Neuronal stem cell (in vitro differentiated cells): ENCODE measurements around the gene RC3H1.

ENCODE experiments used
- DNase-seq: peaks from one replicate; pipeline ENCODE4 v3.0.0-alpha.2; 2013; ENCODE audit warnings: low spot score
- H2AFZ ChIP-seq: one replicate; pipeline ENCODE4 v1.6.1; 2013; ENCODE audit warnings: mild to moderate bottlenecking, low read length, inconsistent platforms
- H2AK5ac ChIP-seq: 2 replicates; pipeline ENCODE4 v1.6.1; 2013; ENCODE audit warnings: low read depth, mild to moderate bottlenecking, inconsistent platforms, low read length, moderate library complexity, mixed read lengths
- H2BK120ac ChIP-seq: 2 replicates; pipeline ENCODE4 v1.6.1; 2013; ENCODE audit warnings: low read depth, mild to moderate bottlenecking, inconsistent platforms, low read length, moderate library complexity, mixed read lengths
- H2BK12ac ChIP-seq: one replicate; pipeline ENCODE4 v1.6.1; 2013; ENCODE audit warnings: low read length, inconsistent platforms
- H2BK15ac ChIP-seq: 2 replicates; pipeline ENCODE4 v1.6.1; 2013; ENCODE audit warnings: mild to moderate bottlenecking, low read length, inconsistent platforms, mixed read lengths
- H2BK5ac ChIP-seq: one replicate; pipeline ENCODE4 v1.6.1; 2013; ENCODE audit warnings: inconsistent platforms, mild to moderate bottlenecking, low read length, moderate library complexity
- H3K14ac ChIP-seq: one replicate; pipeline ENCODE4 v1.6.1; 2013; ENCODE audit warnings: low read length, inconsistent platforms
- H3K18ac ChIP-seq: 2 replicates; pipeline ENCODE4 v1.6.1; 2013; ENCODE audit warnings: low read length, inconsistent platforms
- H3K23ac ChIP-seq: 2 replicates; pipeline ENCODE4 v1.6.1; 2013; ENCODE audit warnings: low read depth, mild to moderate bottlenecking, mixed read lengths, low read length, inconsistent platforms; ENCODE audit not compliant: poor library complexity
- H3K27ac ChIP-seq: replicated peaks from 3 replicates; pipeline ENCODE4 v1.5.1; 2013; ENCODE audit warnings: low read length, inconsistent platforms
- H3K27me3 ChIP-seq, 3 experiments: 2 replicates each; pipeline ENCODE4 v1.6.1; 2013; ENCODE audit warnings: low read length in 3 of 3, mild to moderate bottlenecking in 2 of 3, inconsistent platforms in 1 of 3, low read depth in 1 of 3, mixed read lengths in 1 of 3, moderate library complexity in 1 of 3; ENCODE audit not compliant: control insufficient read depth in 3 of 3, insufficient read depth in 3 of 3
- H3K36me3 ChIP-seq, 2 donors: replicated peaks in 1 of 2; 2 replicates each; pipeline ENCODE4 v1.6.1; 2013; ENCODE audit warnings: low read length in 2 of 2; ENCODE audit not compliant: control insufficient read depth in 2 of 2, insufficient read depth in 2 of 2
- H3K4ac ChIP-seq: 2 replicates; pipeline ENCODE4 v1.6.1; 2013; ENCODE audit warnings: inconsistent platforms, mild to moderate bottlenecking, low read length, moderate library complexity
- H3K4me1 ChIP-seq, 2 donors: 1 replicate in 1 of 2; 2 replicates in 1 of 2; pipeline ENCODE4 v1.6.1; 2013; ENCODE audit warnings: low read length in 2 of 2, low read depth in 1 of 2; ENCODE audit not compliant: control insufficient read depth in 2 of 2, insufficient read depth in 1 of 2
- H3K4me2 ChIP-seq: one replicate; pipeline ENCODE4 v1.6.1; 2013; ENCODE audit warnings: mild to moderate bottlenecking, low read length, inconsistent platforms; ENCODE audit not compliant: insufficient read depth, poor library complexity, severe bottlenecking
- H3K4me3 ChIP-seq, 2 donors: 2 replicates each; pipeline ENCODE4 v1.5.1; 2013; ENCODE audit warnings: low read length in 2 of 2, mild to moderate bottlenecking in 2 of 2, inconsistent platforms in 1 of 2, moderate library complexity in 1 of 2
- H3K79me1 ChIP-seq: one replicate; pipeline ENCODE4 v1.6.1; 2013; ENCODE audit warnings: low read depth, mild to moderate bottlenecking, inconsistent platforms, low read length, moderate library complexity
- H3K9ac ChIP-seq: one replicate; pipeline ENCODE4 v1.6.1; 2013; ENCODE audit warnings: mild to moderate bottlenecking, low read depth, low read length, inconsistent platforms; ENCODE audit not compliant: poor library complexity
- H3K9me3 ChIP-seq, 2 donors: replicated peaks in 1 of 2; 2 replicates each; pipeline versions ENCODE3 to v1.6.1; 2013; ENCODE audit warnings: low read length in 2 of 2, mild to moderate bottlenecking in 2 of 2, inconsistent platforms in 1 of 2, low read depth in 1 of 2, mixed read lengths in 1 of 2, moderate library complexity in 1 of 2; ENCODE audit not compliant: control insufficient read depth in 2 of 2, insufficient read depth in 1 of 2
- H4K8ac ChIP-seq: one replicate; pipeline ENCODE4 v1.6.1; 2013; ENCODE audit warnings: low read depth, mild to moderate bottlenecking, inconsistent platforms, low read length, moderate library complexity
- H4K91ac ChIP-seq: one replicate; pipeline ENCODE4 v1.6.1; 2013; ENCODE audit warnings: low read length, low read depth, mild to moderate bottlenecking, inconsistent platforms; ENCODE audit not compliant: poor library complexity
- WGBS, 2 donors: extraction: QIAGEN DNeasy Blood & Tissue Kit; methylation state at CpG; one replicate each; pipeline ENCODE4 v1.1.7; 2013; ENCODE audit warnings: missing lambda C conversion rate in 2 of 2, mixed read lengths in 1 of 2; ENCODE audit not compliant: insufficient read length in 2 of 2, insufficient replicate concordance in 1 of 2; ENCODE audit errors: extremely low coverage in 2 of 2; 5-methylcytosine and 5-hydroxymethylcytosine counted together

RC3H1 gene

GRCh38 chr1:173889885-173890284 is 132.3 kb downstream of the RC3H1 start:
- Histone ChIP-seq H3K14ac (no peak overlapping the region), H3K79me1 (no peaks in the 10 kb centered on the region), H3K4me1 (peaks cover 0 to 2% of the 10 kb centered on the region in 2 donors), H3K4me3 (no peak overlapping the region), H2AFZ (no peak overlapping the region), H3K27ac (no peak overlapping the region), H2BK5ac (no peak overlapping the region), H3K9me3 (no peaks in the 10 kb centered on the region), H2BK12ac (no peak overlapping the region), H3K4me2 (no peak overlapping the region), H4K8ac (no peak overlapping the region), H3K4ac (no peak overlapping the region), H3K36me3 (peaks cover 12 to 83% of the 10 kb centered on the region in 2 donors), H2BK120ac (no peak overlapping the region), H3K23ac (no peak overlapping the region), H3K27me3 (no peaks in the 10 kb centered on the region), H4K91ac (no peak overlapping the region), H2BK15ac (no peak overlapping the region), H3K9ac (no peak overlapping the region), H3K18ac (no peak overlapping the region), H2AK5ac (no peak overlapping the region)
- WGBS, 2 donors = no CpG with 5 or more reads among the region's 2 CpGs
- no peak for DNase-seq

DNA sequence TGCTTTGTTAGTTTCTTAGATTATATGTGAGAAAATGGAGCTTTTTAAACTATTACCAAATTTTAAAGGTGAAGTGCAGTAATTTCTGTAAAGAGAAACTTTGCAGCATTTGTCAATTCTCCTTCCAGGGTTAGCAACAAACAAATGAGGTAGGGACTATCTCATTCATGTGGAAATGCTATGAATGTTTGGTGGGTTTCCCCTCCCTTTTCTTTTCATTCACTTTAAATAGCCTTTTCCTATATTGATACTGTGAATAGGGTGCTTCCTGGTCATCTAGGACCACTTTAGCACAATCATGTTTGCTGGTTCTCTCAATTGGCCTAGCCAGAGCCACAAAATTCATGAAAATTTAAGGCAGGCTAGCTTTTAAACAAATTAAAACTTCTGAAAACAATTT is 133.4 kb downstream of the RC3H1 start:
- Histone ChIP-seq H2BK12ac (no peak overlapping the region), H3K14ac (no peak overlapping the region), H3K23ac (no peak overlapping the region), H3K4me3 (no peak overlapping the region), H4K8ac (no peak overlapping the region), H3K27ac (no peak overlapping the region), H3K36me3 (peaks cover 12 to 75% of the 10 kb centered on the region in 2 donors), H2BK5ac (no peak overlapping the region), H3K4me2 (no peak overlapping the region), H3K9ac (no peak overlapping the region), H2BK120ac (no peak overlapping the region), H2AK5ac (no peak overlapping the region), H3K79me1 (no peaks in the 10 kb centered on the region), H3K9me3 (no peaks in the 10 kb centered on the region), H3K18ac (no peak overlapping the region), H4K91ac (no peak overlapping the region), H3K27me3 (no peaks in the 10 kb centered on the region), H2AFZ (no peak overlapping the region), H2BK15ac (no peak overlapping the region), H3K4ac (no peak overlapping the region), H3K4me1 (peaks cover 0 to 2% of the 10 kb centered on the region in 2 donors)
- DNase-seq = no peak

DNA sequence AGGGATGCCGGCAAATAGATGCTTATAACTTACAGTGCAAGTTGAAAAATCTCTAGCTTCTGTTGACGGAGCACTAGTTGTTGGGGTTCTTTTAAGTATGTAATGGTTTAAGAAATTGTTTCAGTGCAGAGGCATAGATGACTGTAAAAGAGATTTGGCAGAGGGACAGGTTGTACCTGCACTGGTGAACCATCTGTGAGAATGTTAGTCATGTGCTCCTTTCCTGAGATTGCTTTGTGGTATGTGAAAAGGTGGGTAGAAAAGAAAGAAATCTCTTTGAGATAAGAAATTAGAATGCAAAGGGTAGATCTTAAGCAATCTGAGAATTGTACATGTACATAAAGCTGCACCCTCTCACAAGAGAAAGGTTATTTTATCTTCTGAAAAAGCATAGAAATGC is 134.5 kb downstream of the RC3H1 start:
- H2BK5ac ChIP-seq = no peak overlapping the region
- no peak overlapping the region for H2BK12ac ChIP-seq
- no peak overlapping the region for H3K27ac ChIP-seq
- H3K9ac ChIP-seq = no peak overlapping the region
- peaks cover 0 to 2% of the 10 kb centered on the region in 2 donors for H3K4me1 ChIP-seq
- no peak overlapping the region for H3K14ac ChIP-seq
- no peak overlapping the region for H3K23ac ChIP-seq
- no peaks in the 10 kb centered on the region for H3K79me1 ChIP-seq
- peaks cover 12 to 64% of the 10 kb centered on the region in 2 donors for H3K36me3 ChIP-seq
- no peak overlapping the region for H4K8ac ChIP-seq
- H2AK5ac ChIP-seq = no peak overlapping the region
- H2AFZ ChIP-seq = no peak overlapping the region
- WGBS, 2 donors = no CpG with 5 or more reads among the region's 2 CpGs
- H4K91ac ChIP-seq = no peak overlapping the region
- no peak for DNase-seq
- H2BK120ac ChIP-seq = no peak overlapping the region
- no peak overlapping the region for H3K18ac ChIP-seq
- H3K4ac ChIP-seq = no peak overlapping the region
- H3K4me2 ChIP-seq = no peak overlapping the region
- H2BK15ac ChIP-seq = no peak overlapping the region
- H3K4me3 ChIP-seq = no peak overlapping the region
- H3K27me3 ChIP-seq = no peaks in the 10 kb centered on the region
- H3K9me3 ChIP-seq = no peaks in the 10 kb centered on the region

DNA sequence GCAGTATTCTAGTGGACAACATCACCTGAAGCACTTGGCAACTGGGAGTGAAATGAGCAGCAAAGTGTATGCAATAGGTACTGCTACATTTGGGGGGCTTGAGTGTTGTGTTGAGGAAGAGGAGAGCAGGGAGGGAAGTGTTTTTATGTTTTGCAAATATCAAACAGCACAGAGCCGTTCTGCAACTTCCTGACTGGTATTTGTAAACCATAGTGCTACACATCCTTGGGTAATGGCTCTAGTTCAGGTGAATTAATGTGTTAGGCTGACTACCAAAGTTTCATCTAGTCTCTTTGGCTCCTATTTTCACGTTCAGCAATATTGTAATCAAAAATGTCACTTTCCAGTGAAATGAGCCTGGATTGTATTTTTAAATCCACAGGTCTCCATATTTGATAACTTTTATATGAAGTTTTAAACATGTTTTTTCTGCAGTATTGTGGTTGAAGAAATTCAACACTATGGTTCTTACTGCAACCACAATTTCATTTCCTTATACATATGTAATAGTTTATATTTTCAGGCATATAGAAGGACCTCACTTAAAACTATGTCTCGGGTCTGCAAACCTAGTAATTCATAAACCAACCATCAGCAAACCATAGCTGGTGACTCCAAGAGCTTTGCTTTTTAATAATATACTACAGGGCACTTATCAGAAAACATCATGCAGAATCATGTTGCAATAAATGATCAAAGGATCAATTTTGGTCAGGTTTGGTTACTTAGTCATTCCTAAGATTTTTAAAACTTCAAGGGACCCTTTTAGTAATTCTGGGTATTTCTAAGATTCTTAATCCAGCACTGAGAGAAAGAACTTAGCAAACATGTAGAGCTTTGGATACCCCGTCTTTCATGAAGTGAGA is 135.2 kb downstream of the RC3H1 start:
- no peak overlapping the region for H2BK120ac ChIP-seq
- no peak overlapping the region for H3K14ac ChIP-seq
- no peaks in the 10 kb centered on the region for H3K9me3 ChIP-seq
- H3K18ac ChIP-seq = no peak overlapping the region
- H3K23ac ChIP-seq = no peak overlapping the region
- H3K4me3 ChIP-seq = no peak overlapping the region
- H2AFZ ChIP-seq = no peak overlapping the region
- no peak overlapping the region for H4K8ac ChIP-seq
- no peak overlapping the region for H3K27ac ChIP-seq
- no peak overlapping the region for H3K9ac ChIP-seq
- no peak overlapping the region for H2BK12ac ChIP-seq
- H2BK15ac ChIP-seq = no peak overlapping the region
- no peaks in the 10 kb centered on the region for H3K79me1 ChIP-seq
- H3K36me3 ChIP-seq = peaks cover 12 to 61% of the 10 kb centered on the region in 2 donors
- no peak overlapping the region for H3K4ac ChIP-seq
- H4K91ac ChIP-seq = no peak overlapping the region
- no peak overlapping the region for H2BK5ac ChIP-seq
- no peak overlapping the region for H2AK5ac ChIP-seq
- H3K4me1 ChIP-seq = peaks cover 0 to 2% of the 10 kb centered on the region in 2 donors
- no peaks in the 10 kb centered on the region for H3K27me3 ChIP-seq
- no peak overlapping the region for H3K4me2 ChIP-seq
- DNase-seq = no peak
- WGBS, 2 donors = no CpG with 5 or more reads among the region's 4 CpGs
